SK-N-SH treated with all-trans-retinoic acid at 6 μM for 48 hours (cell line): Measurements from ENCODE around the gene GRIK4.
A peak's percentile ranks its signal among the peaks of the same experiment; 100 is the strongest.

Source experiments
- ARNTL ChIP-seq: fragments of 450-650 bp; formaldehyde crosslinking; IDR thresholded peaks from 2 replicates; pipeline ENCODE4 v1.5.0; 2020; ENCODE audit warnings: low read depth, mild to moderate bottlenecking, moderate library complexity, borderline replicate concordance
- BACH2 ChIP-seq: fragments of 250-450 bp; sonication (Bioruptor Pico); IDR thresholded peaks from 2 replicates; pipeline ENCODE4 v1.9.0; 2021; ENCODE audit warnings: mild to moderate bottlenecking, borderline replicate concordance
- CREB5 ChIP-seq: fragments of 250-450 bp; sonication (Bioruptor Pico); IDR thresholded peaks from 2 replicates; pipeline ENCODE4 v1.5.1; 2020; ENCODE audit warnings: low read depth, mild to moderate bottlenecking, moderate library complexity
- GLIS3 ChIP-seq: fragments of 250-450 bp; sonication (Bioruptor Pico); IDR thresholded peaks from 2 replicates; pipeline ENCODE4 v1.5.0; 2020; ENCODE audit warnings: mild to moderate bottlenecking, moderate library complexity
- ISL1 ChIP-seq: fragments of 250-450 bp; sonication (Bioruptor Pico); IDR thresholded peaks from 2 replicates; pipeline ENCODE4 v2.1.2; 2022; ENCODE audit warnings: mild to moderate bottlenecking, moderate library complexity
- POU6F1 ChIP-seq: fragments of 250-450 bp; sonication (Bioruptor Pico); IDR thresholded peaks from 2 replicates; pipeline ENCODE4 v1.8.0; 2021; ENCODE audit warnings: low read depth, mild to moderate bottlenecking, moderate library complexity, borderline replicate concordance
- PPARA ChIP-seq: fragments of 250-450 bp; sonication (Bioruptor Pico); IDR thresholded peaks from 2 replicates; pipeline ENCODE4 v1.5.0; 2020; ENCODE audit warnings: mild to moderate bottlenecking, borderline replicate concordance
- RARB ChIP-seq: fragments of 250-450 bp; sonication (Bioruptor Pico); IDR thresholded peaks from 2 replicates; pipeline ENCODE4 v1.8.0; 2021; ENCODE audit warnings: mild to moderate bottlenecking, moderate library complexity
- SNAI2 ChIP-seq: fragments of 250-450 bp; sonication (Bioruptor Pico); IDR thresholded peaks from 2 replicates; pipeline ENCODE4 v1.5.0; 2020; ENCODE audit warnings: mild to moderate bottlenecking, moderate library complexity
- TOX ChIP-seq: fragments of 250-450 bp; sonication (Bioruptor Pico); IDR thresholded peaks from 2 replicates; pipeline ENCODE4 v1.8.0; 2021; ENCODE audit warnings: mild to moderate bottlenecking, moderate library complexity, borderline replicate concordance
- ZFP3 ChIP-seq: fragments of 250-450 bp; sonication (Bioruptor Pico); IDR thresholded peaks from 2 replicates; pipeline ENCODE4 v1.5.0; 2020; ENCODE audit warnings: mild to moderate bottlenecking, moderate library complexity
- ZNF70 ChIP-seq: fragments of 450-650 bp; formaldehyde crosslinking; IDR thresholded peaks from 2 replicates; pipeline ENCODE4 v1.5.0; 2020; ENCODE audit warnings: mild to moderate bottlenecking, moderate library complexity
- TF ChIP-seq, protein P1 (sequence below): fragments of 250-450 bp; sonication (Bioruptor Pico); IDR thresholded peaks from 2 replicates; pipeline ENCODE4 v1.8.0; 2020; ENCODE audit warnings: mild to moderate bottlenecking, moderate library complexity, borderline replicate concordance
- TF ChIP-seq, protein P2 (sequence below): fragments of 250-450 bp; sonication (Bioruptor Pico); IDR thresholded peaks from 2 replicates; pipeline ENCODE4 v1.5.0; 2020; ENCODE audit warnings: mild to moderate bottlenecking, moderate library complexity

- TF ChIP-seq RARB (CRISPR knock-in tag) (no peak), GLIS3 (CRISPR knock-in tag) (no peak), POU6F1 (CRISPR knock-in tag) (no peak), ARNTL (no peak), ISL1 (CRISPR knock-in tag) (no peak), ZFP3 (no peak), SNAI2 (no peak), PPARA (CRISPR knock-in tag) (no peak), CREB5 (CRISPR knock-in tag) (no peak), ZNF70 (CRISPR knock-in tag) (no peak), TOX (CRISPR knock-in tag) (no peak), BACH2 (CRISPR knock-in tag) (no peak)
- TF ChIP-seq, protein P1, sequence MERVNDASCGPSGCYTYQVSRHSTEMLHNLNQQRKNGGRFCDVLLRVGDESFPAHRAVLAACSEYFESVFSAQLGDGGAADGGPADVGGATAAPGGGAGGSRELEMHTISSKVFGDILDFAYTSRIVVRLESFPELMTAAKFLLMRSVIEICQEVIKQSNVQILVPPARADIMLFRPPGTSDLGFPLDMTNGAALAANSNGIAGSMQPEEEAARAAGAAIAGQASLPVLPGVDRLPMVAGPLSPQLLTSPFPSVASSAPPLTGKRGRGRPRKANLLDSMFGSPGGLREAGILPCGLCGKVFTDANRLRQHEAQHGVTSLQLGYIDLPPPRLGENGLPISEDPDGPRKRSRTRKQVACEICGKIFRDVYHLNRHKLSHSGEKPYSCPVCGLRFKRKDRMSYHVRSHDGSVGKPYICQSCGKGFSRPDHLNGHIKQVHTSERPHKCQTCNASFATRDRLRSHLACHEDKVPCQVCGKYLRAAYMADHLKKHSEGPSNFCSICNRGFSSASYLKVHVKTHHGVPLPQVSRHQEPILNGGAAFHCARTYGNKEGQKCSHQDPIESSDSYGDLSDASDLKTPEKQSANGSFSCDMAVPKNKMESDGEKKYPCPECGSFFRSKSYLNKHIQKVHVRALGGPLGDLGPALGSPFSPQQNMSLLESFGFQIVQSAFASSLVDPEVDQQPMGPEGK (CRISPR knock-in tag) = no peak
- TF ChIP-seq, protein P2, sequence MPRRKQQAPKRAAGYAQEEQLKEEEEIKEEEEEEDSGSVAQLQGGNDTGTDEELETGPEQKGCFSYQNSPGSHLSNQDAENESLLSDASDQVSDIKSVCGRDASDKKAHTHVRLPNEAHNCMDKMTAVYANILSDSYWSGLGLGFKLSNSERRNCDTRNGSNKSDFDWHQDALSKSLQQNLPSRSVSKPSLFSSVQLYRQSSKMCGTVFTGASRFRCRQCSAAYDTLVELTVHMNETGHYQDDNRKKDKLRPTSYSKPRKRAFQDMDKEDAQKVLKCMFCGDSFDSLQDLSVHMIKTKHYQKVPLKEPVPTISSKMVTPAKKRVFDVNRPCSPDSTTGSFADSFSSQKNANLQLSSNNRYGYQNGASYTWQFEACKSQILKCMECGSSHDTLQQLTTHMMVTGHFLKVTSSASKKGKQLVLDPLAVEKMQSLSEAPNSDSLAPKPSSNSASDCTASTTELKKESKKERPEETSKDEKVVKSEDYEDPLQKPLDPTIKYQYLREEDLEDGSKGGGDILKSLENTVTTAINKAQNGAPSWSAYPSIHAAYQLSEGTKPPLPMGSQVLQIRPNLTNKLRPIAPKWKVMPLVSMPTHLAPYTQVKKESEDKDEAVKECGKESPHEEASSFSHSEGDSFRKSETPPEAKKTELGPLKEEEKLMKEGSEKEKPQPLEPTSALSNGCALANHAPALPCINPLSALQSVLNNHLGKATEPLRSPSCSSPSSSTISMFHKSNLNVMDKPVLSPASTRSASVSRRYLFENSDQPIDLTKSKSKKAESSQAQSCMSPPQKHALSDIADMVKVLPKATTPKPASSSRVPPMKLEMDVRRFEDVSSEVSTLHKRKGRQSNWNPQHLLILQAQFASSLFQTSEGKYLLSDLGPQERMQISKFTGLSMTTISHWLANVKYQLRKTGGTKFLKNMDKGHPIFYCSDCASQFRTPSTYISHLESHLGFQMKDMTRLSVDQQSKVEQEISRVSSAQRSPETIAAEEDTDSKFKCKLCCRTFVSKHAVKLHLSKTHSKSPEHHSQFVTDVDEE = peak; percentile 51; the same call in 1 of the 2 replicates
These were observed 36.5 kb downstream of the GRIK4 start for GRCh38 chr11:120547811-120548681.
